GM18520 (cell line): Measurements from ENCODE around the gene PNO1.

Experiments used
- ATAC-seq: cut with Tn5 transposase; IDR thresholded peaks from one replicate; pipeline ENCODE4 v1.9.1; 2021; ENCODE audit not compliant: unreplicated experiment

The PNO1 gene

DNA sequence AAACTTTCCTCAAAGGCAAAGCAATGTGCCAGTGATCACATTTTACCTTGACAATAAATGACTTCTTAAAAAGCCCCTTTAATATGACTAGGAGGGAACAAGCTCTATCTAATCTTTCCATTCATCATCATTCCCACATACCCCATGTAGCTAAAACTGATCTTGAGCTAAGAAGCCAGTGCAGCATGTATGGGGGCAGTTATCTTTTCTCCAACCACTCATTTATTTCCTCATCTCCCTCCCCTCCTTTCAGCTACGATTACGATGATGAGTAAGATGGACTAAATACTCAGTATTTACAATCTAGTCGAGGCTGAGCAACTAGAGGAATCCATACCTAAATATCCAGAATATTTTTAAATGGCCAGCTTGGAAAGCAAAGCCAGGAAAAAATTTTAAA lies 35.5 kb downstream of the PNO1 start:
- ATAC-seq: no peak

DNA sequence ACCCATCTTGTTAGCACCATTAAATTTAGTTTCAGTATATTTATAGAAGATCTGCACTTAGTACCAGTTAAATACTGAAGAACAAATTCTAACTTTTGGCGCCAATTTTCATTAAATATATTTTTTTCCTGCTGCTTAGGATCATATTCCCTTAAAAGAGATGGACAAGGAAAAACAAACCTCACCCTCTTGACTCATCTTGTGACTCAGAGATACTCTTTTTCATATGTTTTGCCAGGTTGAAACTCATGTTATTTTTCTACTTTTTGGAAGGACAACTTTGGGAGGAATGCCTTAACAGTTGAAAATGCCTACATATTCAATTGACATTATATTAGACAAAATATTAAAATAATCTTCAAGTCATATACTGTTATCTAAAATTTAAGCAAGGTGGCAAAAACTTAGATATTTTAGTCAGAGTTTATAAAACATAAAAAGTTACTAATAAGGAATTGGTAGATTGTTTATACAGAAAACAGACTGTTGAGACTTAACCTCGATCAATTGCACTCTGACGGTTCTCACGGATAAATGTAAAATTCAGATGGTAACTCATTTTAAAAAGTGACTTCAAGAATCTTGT lies 36.2 kb downstream of the PNO1 start:
- ATAC-seq: no peak

DNA sequence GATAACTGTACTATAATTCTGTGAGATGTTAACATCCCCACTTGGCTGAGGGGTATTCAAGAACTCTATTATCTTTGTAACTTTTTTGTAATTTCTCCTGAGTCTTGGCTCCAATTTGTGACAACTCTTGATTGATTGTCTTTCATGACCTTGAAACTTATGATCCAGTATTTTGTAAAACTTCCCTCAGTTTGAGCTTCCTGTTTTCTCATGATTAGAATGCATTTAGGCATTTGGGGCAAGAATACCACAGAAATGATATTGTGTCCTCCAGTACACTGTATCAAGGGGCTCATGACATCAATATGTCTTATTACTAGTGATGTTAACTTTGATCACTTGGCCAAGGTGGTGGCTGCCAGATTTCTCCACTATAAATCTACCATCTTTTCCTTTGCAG lies 37.4 kb downstream of the PNO1 start:
- no peak for ATAC-seq

DNA sequence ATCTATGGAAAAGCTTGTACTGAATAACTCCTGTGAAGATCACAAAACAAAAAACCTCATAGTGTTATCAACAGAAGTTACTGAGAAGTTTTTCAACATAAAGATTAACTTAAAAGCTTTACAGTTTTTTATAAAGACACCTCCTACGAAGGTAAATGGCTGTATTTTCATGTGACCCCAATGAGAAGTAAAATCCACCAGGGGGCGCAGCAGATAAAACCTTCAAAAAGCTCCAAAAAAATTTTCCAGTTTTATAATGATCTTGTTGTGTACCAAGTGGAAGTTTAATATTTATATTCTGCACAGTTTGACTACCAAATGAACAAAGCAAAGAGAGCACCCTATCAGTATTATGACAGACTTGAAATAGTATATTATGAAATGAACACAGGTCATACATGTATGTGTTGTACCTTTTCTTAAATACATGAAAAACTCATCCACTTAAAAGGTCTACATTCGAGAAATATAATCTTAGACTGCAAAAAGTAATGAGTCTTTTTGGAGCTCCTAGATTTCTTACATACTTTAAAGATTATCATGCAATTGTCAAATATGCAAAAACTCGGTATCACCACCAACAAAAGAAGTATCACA lies 38.5 kb downstream of the PNO1 start:
- ATAC-seq: no peak

DNA sequence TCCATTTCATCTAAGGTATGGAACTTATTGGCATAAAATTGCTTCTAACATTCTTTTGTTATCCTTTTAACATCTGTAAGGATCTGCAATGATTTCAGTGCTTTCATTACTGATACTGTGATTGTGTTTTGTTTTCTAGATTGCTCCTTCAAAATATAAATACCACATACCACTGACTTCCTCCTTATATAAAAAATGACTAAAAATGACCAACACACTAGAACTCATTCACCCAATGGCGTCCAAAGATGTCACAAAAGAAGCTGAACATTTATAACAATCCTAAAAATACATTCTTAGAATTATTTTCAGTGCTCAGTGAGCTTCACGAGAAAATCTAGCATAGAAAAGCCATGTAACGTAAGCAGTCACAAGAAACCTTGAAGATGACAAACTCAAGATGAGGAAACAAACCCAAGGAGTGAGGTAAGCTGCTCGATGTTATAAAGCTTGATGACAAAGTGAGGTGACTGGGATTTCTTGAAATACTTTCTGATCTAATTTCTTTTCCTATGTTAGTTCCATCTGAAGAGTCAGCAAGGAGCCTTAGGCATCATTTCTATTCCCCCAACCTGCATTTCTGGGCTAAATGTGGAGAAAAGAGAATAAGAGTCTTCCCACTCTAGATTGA lies 42.6 kb downstream of the PNO1 start:
- no peak for ATAC-seq

DNA sequence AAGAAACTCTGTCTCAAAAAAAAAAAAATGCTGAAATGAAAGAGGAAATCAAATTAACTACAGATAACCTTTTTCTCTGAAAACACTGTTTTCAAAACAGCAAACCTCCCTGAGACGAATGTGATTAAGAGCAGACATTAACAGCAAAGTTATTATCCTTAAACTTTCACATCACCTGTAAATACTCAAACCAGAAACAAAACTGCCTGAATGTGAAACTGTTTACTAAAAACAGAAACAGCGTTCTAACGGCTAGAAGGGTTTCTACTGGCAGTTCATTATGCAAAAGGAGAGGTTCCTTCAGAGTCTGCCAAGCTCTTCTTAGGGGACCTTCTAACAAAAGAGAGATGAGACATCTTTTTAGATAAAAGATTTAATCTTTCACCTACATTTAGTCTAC lies 45.9 kb downstream of the PNO1 start:
- ATAC-seq: peak; percentile 97

DNA sequence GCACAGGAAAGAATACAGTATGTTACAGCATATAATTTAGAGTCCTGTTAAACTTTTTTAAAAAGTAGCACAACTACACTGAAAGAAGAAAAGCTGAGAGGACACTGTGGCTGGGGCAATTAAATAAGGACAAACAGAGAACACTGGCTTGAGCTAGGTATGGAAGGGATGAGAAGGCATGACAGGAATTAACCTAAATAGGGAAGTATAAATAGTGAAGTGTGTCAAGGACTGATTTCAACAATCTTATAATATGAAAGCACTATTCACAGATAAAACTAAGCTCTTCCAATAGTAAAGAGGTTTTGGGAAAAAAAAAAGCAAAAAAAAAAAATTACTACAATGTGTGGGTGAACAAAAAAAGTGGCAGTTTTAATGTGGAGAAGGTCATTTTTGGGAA lies 49.1 kb downstream of the PNO1 start:
- no peak for ATAC-seq

DNA sequence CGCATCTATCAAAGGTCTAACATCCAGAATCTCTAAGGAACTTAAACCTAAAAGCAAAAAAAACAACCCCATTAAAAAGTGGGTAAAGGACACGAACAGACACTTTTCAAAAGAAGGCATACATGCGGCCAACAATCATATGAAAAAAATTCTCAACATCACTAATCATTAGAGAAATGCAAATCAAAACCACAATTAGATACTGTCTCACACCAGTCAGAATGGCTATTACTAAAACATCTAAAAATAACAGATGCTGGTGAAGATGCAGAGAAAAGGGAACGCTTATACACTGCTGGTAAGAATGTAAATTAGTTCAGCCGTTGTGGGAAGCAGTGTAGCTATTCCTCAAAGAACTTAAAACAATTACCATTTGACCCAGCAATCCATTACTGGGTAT lies 56.7 kb downstream of the PNO1 start:
- peak; percentile 82 for ATAC-seq

DNA sequence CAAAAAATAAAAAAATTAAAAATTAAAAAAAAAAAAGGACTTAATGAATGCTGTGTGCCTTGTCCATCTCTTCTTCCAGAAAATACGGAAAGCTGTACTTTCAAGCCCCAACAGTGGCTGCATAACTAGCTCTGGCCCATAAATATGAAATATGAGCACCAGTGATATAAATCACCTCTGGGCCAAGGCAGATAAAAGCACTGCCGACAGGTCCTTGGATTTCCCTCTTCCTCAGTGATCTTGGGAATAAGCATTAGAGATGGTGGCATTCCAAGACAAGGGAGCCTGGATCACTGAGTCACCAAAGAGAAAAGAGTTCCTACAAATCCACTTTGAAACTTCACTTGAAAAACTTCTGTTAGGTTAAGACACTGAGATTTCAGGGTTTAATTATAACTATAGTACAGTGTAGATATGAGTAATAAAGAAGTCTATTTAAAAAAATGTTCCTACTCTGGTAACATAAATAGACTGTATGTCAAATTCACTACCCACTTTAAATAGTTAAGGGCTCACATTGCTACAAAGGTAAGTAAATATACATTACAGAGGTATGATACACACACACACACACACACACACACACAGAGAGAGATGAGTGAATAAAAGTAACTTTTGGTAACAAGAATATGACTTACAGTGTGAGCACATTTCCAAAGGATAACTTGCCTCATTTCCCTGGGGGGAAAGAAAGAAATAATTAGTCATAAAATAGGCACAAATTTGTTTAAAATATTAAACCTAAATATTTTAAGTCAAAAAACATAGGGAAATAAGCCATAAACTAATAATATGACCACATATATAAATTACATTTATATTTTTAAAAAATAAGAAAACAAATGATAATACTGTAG lies 59.0 kb downstream of the PNO1 start:
- ATAC-seq: no peak

DNA sequence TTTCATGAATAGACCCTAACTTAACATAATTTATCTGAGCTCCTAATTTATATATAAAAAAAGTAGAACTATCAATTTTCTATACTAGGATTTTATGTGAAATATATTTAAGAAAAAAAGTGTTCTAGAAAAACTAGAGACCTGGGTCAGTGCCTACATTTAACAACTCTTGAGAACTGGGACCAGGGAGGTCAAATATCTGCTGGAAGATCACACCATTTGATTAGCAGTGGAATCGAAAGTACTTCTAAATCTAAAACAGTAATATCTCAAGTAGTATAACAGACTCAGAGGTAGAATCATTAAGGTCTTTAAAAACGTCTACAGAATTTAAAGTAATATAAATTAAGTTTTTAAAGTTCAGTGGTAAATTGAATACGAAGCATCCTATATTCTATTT lies 60.0 kb downstream of the PNO1 start:
- ATAC-seq: no peak

DNA sequence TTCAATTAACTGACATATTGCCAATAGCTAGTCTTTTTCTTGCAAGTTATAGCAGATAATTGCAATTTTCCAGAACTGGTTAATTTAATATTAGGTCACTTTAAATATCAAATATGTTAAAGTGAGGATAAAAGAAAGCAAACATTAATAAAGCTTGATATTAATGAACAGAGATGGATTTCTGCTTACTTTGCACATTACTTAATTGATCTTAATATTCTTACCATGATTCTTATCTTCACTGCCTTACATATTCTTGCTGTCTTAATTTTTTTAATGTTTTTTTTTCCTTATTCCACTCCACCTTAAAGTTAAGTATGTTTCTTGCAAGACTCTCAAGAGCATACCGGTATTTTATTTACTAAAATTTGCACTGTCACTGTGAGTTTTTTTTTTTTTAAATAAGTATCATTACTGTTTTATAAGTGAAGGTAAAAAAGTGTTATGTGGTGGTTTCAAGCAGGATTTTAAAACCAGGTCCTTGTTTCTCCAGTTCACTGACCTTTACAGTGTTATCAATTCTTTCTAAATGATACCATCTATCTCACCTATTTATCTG lies 60.7 kb downstream of the PNO1 start:
- no peak for ATAC-seq

DNA sequence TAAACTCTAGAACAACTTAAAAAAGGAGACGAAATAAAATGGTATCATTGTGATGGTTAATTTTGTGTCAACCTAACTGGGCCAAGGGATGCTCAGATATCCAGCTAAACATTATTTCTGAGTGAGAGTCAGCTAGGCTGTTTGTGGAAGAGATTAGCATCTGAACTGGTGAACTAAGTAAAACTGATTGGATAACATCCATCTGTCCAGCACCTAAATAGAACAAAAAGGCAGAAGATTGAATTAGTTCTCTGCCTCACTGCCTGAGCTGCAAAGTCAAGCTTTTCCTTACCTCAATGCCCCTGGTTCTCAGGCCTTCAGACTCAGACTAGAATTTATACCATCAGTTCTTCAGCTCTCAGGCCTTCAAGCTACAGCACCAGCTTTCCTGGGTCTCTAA lies 64.6 kb downstream of the PNO1 start:
- ATAC-seq: no peak

DNA sequence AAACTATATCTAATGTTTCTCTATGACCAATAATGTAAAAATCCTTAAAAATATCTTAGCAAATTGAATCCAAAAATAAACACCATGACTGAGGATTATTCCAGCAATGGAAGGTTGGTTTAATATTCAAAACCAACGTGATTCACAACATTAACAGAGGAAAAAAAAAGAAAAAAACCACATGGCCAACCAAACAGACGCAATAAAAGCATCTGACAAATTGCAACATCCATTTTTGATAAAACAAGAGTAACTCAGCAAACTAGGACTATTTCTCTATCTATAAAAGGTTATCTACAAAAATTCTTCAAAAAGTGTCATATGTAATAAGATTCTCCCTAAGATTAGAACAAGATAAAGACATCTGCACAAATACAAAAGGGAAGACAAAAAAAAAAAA lies 65.7 kb downstream of the PNO1 start:
- ATAC-seq: no peak

DNA sequence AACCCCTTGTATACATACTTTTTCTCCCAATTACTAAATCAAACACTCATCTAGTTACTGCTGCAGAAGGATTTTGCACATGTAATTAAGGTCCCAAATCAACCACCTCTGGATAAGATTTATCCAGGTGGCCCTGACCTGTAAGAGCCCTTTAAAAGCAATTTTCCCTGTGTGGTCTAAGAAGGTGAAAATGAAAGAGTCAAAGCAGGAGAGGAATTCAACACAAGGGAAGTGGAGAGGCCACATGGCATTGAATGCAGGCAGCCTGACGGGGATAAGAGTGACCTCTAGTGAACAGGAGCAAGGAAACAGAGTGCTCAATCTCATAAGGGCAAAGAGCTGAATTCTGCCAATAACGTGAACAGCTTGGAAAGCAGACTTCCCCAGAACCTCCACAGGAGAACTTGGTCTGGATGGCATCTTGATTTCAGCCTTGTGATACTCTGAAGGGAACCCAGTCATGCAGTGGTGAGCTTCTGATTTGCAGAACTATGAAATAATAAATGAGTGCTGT lies 67.5 kb downstream of the PNO1 start:
- peak; percentile 55 for ATAC-seq
